Uterus (tissue), 2 donors: Measurements from ENCODE around the gene FAM217B.

Experiments
- CTCF ChIP-seq, 4 experiments: fragments of 200-600 bp in 2 of 4; fragments of 450-650 bp in 2 of 4; sonication (generic) in 2 of 4; IDR thresholded peaks; one replicate each; pipeline ENCODE4 v1.5.1; 2016 to 2019; ENCODE audit warnings: antibody characterized with exemption in 4 of 4, mild to moderate bottlenecking in 2 of 4, moderate library complexity in 1 of 4
- POLR2A ChIP-seq, 2 donors: fragments of 450-650 bp; IDR thresholded peaks; one replicate each; pipeline ENCODE4 v1.6.1; 2016; ENCODE audit warnings: antibody characterized with exemption in 2 of 2, mild to moderate bottlenecking in 1 of 2, moderate library complexity in 1 of 2

GRCh38 chr20:59997896-59998295 is 57.7 kb downstream of the FAM217B start:
- no peak for TF ChIP-seq CTCF (IDR thresholded peaks at IDR 0.05)
- TF ChIP-seq POLR2A (IDR thresholded peaks at IDR 0.05) = no peak
